Smooth muscle cell of the brain vasculature (primary cell): ENCODE data around the gene FRRS1L.
"Not testable (repeated sequence)": the region's sequence is repeated elsewhere in the genome, so short reads cannot be mapped to it uniquely, and the experiment has no call there.

Source experiments
- DNase-seq: peaks from one replicate; pipeline ENCODE4 v3.0.0-alpha.2; 2012; ENCODE audit warnings: low read depth, low spot score

Gene FRRS1L

GRCh38 chr9:109132567-109133021, 34.5 kb downstream of the FRRS1L start:
- no peak for DNase-seq

- DNase-seq: no peak
These were observed 37.4 kb downstream of the FRRS1L start for GRCh38 chr9:109129470-109130197.

- DNase-seq: not testable (repeated sequence)
These were observed 40.4 kb downstream of the FRRS1L start for GRCh38 chr9:109126671-109127070.

- no peak for DNase-seq
These were observed 42.9 kb downstream of the FRRS1L start for GRCh38 chr9:109124121-109124520.

- no peak for DNase-seq
These were observed 44.1 kb downstream of the FRRS1L start for GRCh38 chr9:109122726-109123621.

- no peak for DNase-seq
These were observed 45.7 kb downstream of the FRRS1L start for GRCh38 chr9:109121232-109121796.

GRCh38 chr9:109120204-109120789, 46.8 kb downstream of the FRRS1L start:
- DNase-seq: no peak

- peak; percentile 99 for DNase-seq
These were observed 47.4 kb downstream of the FRRS1L start, which contains the start of gene TMEM245 for GRCh38 chr9:109119439-109120203. Gene TMEM245 (minus strand): TSS chr9:109119947. CDS start chr9:109119913, 34 bp downstream.

GRCh38 chr9:109118808-109119438, 48.1 kb downstream of the FRRS1L start:
- no peak for DNase-seq

GRCh38 chr9:109117856-109118807, 48.9 kb downstream of the FRRS1L start:
- no peak for DNase-seq

- no peak for DNase-seq
These were observed 51.0 kb downstream of the FRRS1L start for GRCh38 chr9:109115931-109116526.

- no peak for DNase-seq
These were observed 52.4 kb downstream of the FRRS1L start for GRCh38 chr9:109114670-109115069.

GRCh38 chr9:109113892-109114609, 53.0 kb downstream of the FRRS1L start:
- DNase-seq: no peak

- DNase-seq: no peak
These were observed 53.8 kb downstream of the FRRS1L start for GRCh38 chr9:109113254-109113653.

GRCh38 chr9:109110329-109111021, 56.6 kb downstream of the FRRS1L start:
- no peak for DNase-seq

- no peak for DNase-seq
These were observed 57.1 kb downstream of the FRRS1L start for GRCh38 chr9:109109967-109110328.

GRCh38 chr9:109108318-109108717, 58.7 kb downstream of the FRRS1L start:
- no peak for DNase-seq
